Fibroblast of skin of right quadriceps (primary cell): ENCODE measurements around the gene NEURL1B.

Source experiments
- DNase-seq: peaks from one replicate; pipeline ENCODE4 v3.0.0-alpha.2; 2013

NEURL1B gene

GRCh38 chr5:172719211-172719610 lies 78.1 kb downstream of the NEURL1B start:
- no peak for DNase-seq

GRCh38 chr5:172720655-172721054 lies 79.6 kb downstream of the NEURL1B start:
- DNase-seq: no peak

GRCh38 chr5:172721455-172722326 lies 80.6 kb downstream of the NEURL1B start:
- peak; percentile 64 for DNase-seq

- no peak for DNase-seq
Observed at GRCh38 chr5:172722327-172722815, 81.3 kb downstream of the NEURL1B start.

- DNase-seq: no peak
Observed at GRCh38 chr5:172723508-172723907, 82.4 kb downstream of the NEURL1B start.

GRCh38 chr5:172724242-172725183 lies 83.5 kb downstream of the NEURL1B start:
- DNase-seq: no peak

GRCh38 chr5:172725273-172725672 lies 84.2 kb downstream of the NEURL1B start:
- DNase-seq: no peak

- no peak for DNase-seq
Observed at GRCh38 chr5:172725785-172726184, 84.7 kb downstream of the NEURL1B start.

- no peak for DNase-seq
Observed at GRCh38 chr5:172726966-172727365, 85.9 kb downstream of the NEURL1B start.

GRCh38 chr5:172727551-172727950 lies 86.5 kb downstream of the NEURL1B start:
- no peak for DNase-seq

GRCh38 chr5:172728481-172729241 lies 87.6 kb downstream of the NEURL1B start:
- DNase-seq: no peak

GRCh38 chr5:172729588-172729987 lies 88.5 kb downstream of the NEURL1B start:
- DNase-seq: no peak

- DNase-seq: no peak
Observed at GRCh38 chr5:172730222-172730621, 89.2 kb downstream of the NEURL1B start.

- no peak for DNase-seq
Observed at GRCh38 chr5:172730981-172731679, 90.1 kb downstream of the NEURL1B start.

GRCh38 chr5:172731680-172732074 lies 90.6 kb downstream of the NEURL1B start:
- DNase-seq: no peak

- DNase-seq: no peak
Observed at GRCh38 chr5:172732201-172732865, 91.3 kb downstream of the NEURL1B start.

- peak; percentile 99 for DNase-seq
Observed at GRCh38 chr5:172733131-172733973, 92.3 kb downstream of the NEURL1B start.

GRCh38 chr5:172733974-172734346 lies 92.9 kb downstream of the NEURL1B start:
- DNase-seq: no peak

- no peak for DNase-seq
Observed at GRCh38 chr5:172735141-172735831, 94.2 kb downstream of the NEURL1B start.
